Ishikawa (cell line): ENCODE results near the gene AOC3.

Experiments used
- CEBPB ChIP-seq: IDR thresholded peaks from 2 replicates; pipeline ENCODE4 v1.6.1; 2012
- CREB1 ChIP-seq: IDR thresholded peaks from 2 replicates; pipeline ENCODE4 v1.6.1; 2012; ENCODE audit warnings: low read depth
- EGR1 ChIP-seq: IDR thresholded peaks from 2 replicates; pipeline ENCODE4 v1.6.1; 2012
- FOXM1 ChIP-seq: IDR thresholded peaks from 2 replicates; pipeline ENCODE4 v1.6.1; 2012; ENCODE audit warnings: low read depth, borderline replicate concordance
- NFIC ChIP-seq: IDR thresholded peaks from 2 replicates; pipeline ENCODE4 v1.6.1; 2012
- RAD21 ChIP-seq: IDR thresholded peaks from 2 replicates; pipeline ENCODE4 v1.6.1; 2012; ENCODE audit warnings: low read depth
- TAF1 ChIP-seq: IDR thresholded peaks from 2 replicates; pipeline ENCODE4 v1.6.1; 2012; ENCODE audit warnings: low read depth, mild to moderate bottlenecking
- TCF12 ChIP-seq: IDR thresholded peaks from 2 replicates; pipeline ENCODE4 v1.6.1; 2012; ENCODE audit warnings: low read depth
- TEAD4 ChIP-seq: IDR thresholded peaks from 2 replicates; pipeline ENCODE4 v1.6.1; 2012
- USF1 ChIP-seq: IDR thresholded peaks from 2 replicates; pipeline ENCODE4 v1.6.1; 2012
- YY1 ChIP-seq: IDR thresholded peaks from 2 replicates; pipeline ENCODE4 v1.6.1; 2012; ENCODE audit warnings: low read depth
- ZBTB7A ChIP-seq: IDR thresholded peaks from 2 replicates; pipeline ENCODE4 v1.6.1; 2012; ENCODE audit warnings: low read depth
- TF ChIP-seq, protein P1 (sequence below): IDR thresholded peaks from 2 replicates; pipeline ENCODE4 v1.6.1; 2012; ENCODE audit warnings: low read depth, mild to moderate bottlenecking
- TF ChIP-seq, protein P2 (sequence below): IDR thresholded peaks from 2 replicates; pipeline ENCODE4 v1.6.1; 2012

The AOC3 gene

GRCh38 chr17:42819939-42820535, 31.0 kb upstream of the AOC3 start:
- TF ChIP-seq YY1 (no peak), RAD21 (peak; percentile 39; the same call in 1 of the 2 replicates), USF1 (no peak), CEBPB (no peak)

DNA sequence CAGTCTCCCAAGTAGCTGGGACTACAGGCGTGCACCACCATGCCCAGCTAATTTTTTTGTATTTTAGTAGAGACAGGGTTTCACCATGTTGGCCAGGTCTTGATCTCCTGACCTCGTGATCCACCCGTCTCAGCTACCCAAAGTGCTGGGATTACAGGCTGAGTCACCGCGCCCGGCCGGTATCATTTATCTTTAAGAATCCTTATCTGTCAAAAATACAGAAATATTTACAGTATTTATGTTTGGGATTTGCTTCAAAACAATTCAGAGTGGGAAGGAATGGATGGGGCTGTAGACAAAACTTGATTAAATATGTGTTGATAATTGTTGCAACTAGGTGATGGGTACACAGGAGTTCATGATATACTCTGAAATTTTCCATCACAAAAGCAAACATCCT, 29.8 kb upstream of the AOC3 start:
- TF ChIP-seq, protein P1, sequence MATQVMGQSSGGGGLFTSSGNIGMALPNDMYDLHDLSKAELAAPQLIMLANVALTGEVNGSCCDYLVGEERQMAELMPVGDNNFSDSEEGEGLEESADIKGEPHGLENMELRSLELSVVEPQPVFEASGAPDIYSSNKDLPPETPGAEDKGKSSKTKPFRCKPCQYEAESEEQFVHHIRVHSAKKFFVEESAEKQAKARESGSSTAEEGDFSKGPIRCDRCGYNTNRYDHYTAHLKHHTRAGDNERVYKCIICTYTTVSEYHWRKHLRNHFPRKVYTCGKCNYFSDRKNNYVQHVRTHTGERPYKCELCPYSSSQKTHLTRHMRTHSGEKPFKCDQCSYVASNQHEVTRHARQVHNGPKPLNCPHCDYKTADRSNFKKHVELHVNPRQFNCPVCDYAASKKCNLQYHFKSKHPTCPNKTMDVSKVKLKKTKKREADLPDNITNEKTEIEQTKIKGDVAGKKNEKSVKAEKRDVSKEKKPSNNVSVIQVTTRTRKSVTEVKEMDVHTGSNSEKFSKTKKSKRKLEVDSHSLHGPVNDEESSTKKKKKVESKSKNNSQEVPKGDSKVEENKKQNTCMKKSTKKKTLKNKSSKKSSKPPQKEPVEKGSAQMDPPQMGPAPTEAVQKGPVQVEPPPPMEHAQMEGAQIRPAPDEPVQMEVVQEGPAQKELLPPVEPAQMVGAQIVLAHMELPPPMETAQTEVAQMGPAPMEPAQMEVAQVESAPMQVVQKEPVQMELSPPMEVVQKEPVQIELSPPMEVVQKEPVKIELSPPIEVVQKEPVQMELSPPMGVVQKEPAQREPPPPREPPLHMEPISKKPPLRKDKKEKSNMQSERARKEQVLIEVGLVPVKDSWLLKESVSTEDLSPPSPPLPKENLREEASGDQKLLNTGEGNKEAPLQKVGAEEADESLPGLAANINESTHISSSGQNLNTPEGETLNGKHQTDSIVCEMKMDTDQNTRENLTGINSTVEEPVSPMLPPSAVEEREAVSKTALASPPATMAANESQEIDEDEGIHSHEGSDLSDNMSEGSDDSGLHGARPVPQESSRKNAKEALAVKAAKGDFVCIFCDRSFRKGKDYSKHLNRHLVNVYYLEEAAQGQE, result no peak
- TF ChIP-seq FOXM1, result no peak
- TF ChIP-seq TEAD4, result no peak
- TF ChIP-seq TAF1, result no peak
- TF ChIP-seq EGR1, result no peak

- no peak for TF ChIP-seq TAF1
- TF ChIP-seq NFIC, result no peak
- TF ChIP-seq, protein P1, result no peak
- no peak for TF ChIP-seq TEAD4
- no peak for TF ChIP-seq EGR1
- TF ChIP-seq ZBTB7A, result no peak
- no peak for TF ChIP-seq CEBPB
- no peak for TF ChIP-seq USF1
- TF ChIP-seq RAD21, result no peak
Observed at GRCh38 chr17:42827472-42827871, 23.5 kb upstream of the AOC3 start.

DNA sequence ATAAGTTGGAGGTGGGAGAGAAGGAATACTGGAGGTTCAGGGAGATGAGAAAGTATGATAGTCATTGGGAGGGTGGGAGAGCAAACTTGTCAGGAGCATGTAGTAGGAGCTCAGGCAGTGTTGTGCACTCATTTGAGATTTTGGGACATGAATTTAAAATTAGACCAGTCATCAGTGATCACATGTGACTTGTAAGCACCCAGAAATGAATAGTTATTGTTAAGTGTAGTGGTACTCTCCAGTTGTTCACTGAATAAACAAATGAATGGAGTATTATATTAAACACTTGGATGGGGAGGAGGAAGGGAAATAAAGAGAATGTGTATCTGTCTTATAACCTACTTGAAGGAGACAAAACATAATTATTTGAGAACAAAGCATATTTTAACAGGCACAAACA, 20.0 kb upstream of the AOC3 start:
- TF ChIP-seq TCF12 (no peak), CEBPB (no peak), FOXM1 (no peak)
- TF ChIP-seq, protein P2, sequence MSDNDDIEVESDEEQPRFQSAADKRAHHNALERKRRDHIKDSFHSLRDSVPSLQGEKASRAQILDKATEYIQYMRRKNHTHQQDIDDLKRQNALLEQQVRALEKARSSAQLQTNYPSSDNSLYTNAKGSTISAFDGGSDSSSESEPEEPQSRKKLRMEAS, result no peak

- no peak for TF ChIP-seq TCF12
- TF ChIP-seq ZBTB7A, result no peak
- TF ChIP-seq TEAD4, result no peak
- no peak for TF ChIP-seq RAD21
- no peak for TF ChIP-seq EGR1
- TF ChIP-seq, protein P1, result no peak
- TF ChIP-seq NFIC, result no peak
- no peak for TF ChIP-seq USF1
- TF ChIP-seq FOXM1, result no peak
- TF ChIP-seq CREB1, result no peak
- no peak for TF ChIP-seq YY1
Observed at GRCh38 chr17:42832213-42832933, 18.6 kb upstream of the AOC3 start.
